ELR (cell line): Measurements from ENCODE around the gene OR11H7.
"Not testable (repeated sequence)": the region's sequence is repeated elsewhere in the genome, so short reads cannot be mapped to it uniquely, and the experiment has no call there.

Experiments
- DNase-seq: peaks from one replicate; pipeline ENCODE4 v3.0.0-alpha.2; 2015; ENCODE audit warnings: low read depth

Gene OR11H7

GRCh38 chr14:20278414-20278813, 49.6 kb downstream of the OR11H7 start:
- DNase-seq: peak; percentile 41

DNA sequence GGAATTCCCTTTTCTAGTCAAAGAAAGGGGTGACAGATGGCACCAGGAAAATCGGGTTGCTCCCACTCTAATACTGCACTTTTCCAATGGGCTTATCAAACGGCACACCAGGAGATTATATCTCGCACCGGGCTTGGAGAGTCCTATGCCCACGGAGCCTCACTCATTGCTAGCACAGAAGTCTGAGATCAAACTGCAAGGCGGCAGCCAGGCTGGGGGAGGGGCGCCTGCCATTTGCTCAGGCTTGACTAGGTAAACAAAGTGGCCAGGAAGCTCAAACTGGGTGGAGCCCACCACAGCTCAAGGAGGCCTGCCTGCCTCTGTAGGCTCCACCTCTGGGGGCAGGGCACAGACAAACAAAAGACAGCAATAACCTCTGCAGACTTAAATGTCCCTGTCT, 51.5 kb downstream of the OR11H7 start:
- DNase-seq: not testable (repeated sequence)
